ENCODE measurements around the gene JMJD4.

Gene JMJD4

GRCh38 chr1:227740401-227740960 lies 5.4 kb upstream of the JMJD4 start:
- Histone ChIP-seq H3K36me3 (peaks cover 0 to 23% (median 7%) of the 10 kb centered on the region in 11 experiments; a peak in 9 of 22 replicates), H3K9me3 (replicated peaks in 1 of 11) (no peaks in the 10 kb centered on the region), H3K27me3 (no peaks in the 10 kb centered on the region), H3K27ac (no peak overlapping the region), H3K4me2 (no peak overlapping the region), H3K4me3 (no peak overlapping the region), H3K9ac (no peak overlapping the region), H4K20me1 (peaks cover 38 to 99% (median 81%) of the 10 kb centered on the region in 11 experiments; a peak in 21 of 22 replicates), H3K4me1 (peaks cover 33 to 72% (median 58%) of the 10 kb centered on the region in 10 experiments)
- TF ChIP-seq Cebpa-rat (IDR thresholded peaks at IDR 0.05): no peak

GRCh38 chr1:227739636-227740035 lies 4.5 kb upstream of the JMJD4 start:
- Histone ChIP-seq H3K4me2 (peak overlapping the region in 4 of 11 experiments; percentile 7 to 21 (median 14); a peak in 2 of 22 replicates), H3K4me3 (no peak overlapping the region), H3K27me3 (no peaks in the 10 kb centered on the region), H3K36me3 (peaks cover 0 to 23% (median 7%) of the 10 kb centered on the region in 11 experiments; a peak in 9 of 22 replicates), H3K27ac (no peak overlapping the region), H4K20me1 (peaks cover 30 to 93% (median 73%) of the 10 kb centered on the region in 11 experiments; a peak in 21 of 22 replicates), H3K9ac (no peak overlapping the region), H3K9me3 (replicated peaks in 1 of 11) (no peaks in the 10 kb centered on the region), H3K4me1 (peaks cover 25 to 64% (median 49%) of the 10 kb centered on the region in 10 experiments)
- TF ChIP-seq Cebpa-rat (IDR thresholded peaks at IDR 0.05): no peak

GRCh38 chr1:227738820-227739219 lies 3.7 kb upstream of the JMJD4 start:
- no peaks in the 10 kb centered on the region for H3K27me3 ChIP-seq
- no peaks in the 10 kb centered on the region for H3K9me3 ChIP-seq (replicated peaks in 1 of 11)
- H3K9ac ChIP-seq: no peak overlapping the region
- H3K36me3 ChIP-seq: peaks cover 0 to 26% (median 7%) of the 10 kb centered on the region in 11 experiments; a peak in 12 of 22 replicates
- peak overlapping the region in 4 of 11 experiments; percentile 7 to 21 (median 14); a peak in 2 of 22 replicates for H3K4me2 ChIP-seq
- no peak overlapping the region for H3K4me3 ChIP-seq
- H3K4me1 ChIP-seq: peaks cover 22 to 62% (median 48%) of the 10 kb centered on the region in 10 experiments
- TF ChIP-seq Cebpa-rat (IDR thresholded peaks at IDR 0.05): no peak
- H3K27ac ChIP-seq: no peak overlapping the region
- H4K20me1 ChIP-seq: peaks cover 28 to 93% (median 67%) of the 10 kb centered on the region in 11 experiments; a peak in 21 of 22 replicates

GRCh38 chr1:227736814-227737432 lies 1.8 kb upstream of the JMJD4 start:
- Histone ChIP-seq H3K4me3 (peak overlapping the region in 2 of 10 experiments; percentile 85 to 94; a peak in 3 of 20 replicates), H3K27ac (no peak overlapping the region), H3K27me3 (no peaks in the 10 kb centered on the region), H3K9me3 (replicated peaks in 1 of 11) (no peaks in the 10 kb centered on the region), H3K4me1 (peaks cover 28 to 56% (median 45%) of the 10 kb centered on the region in 10 experiments), H3K36me3 (peaks cover 18 to 45% (median 25%) of the 10 kb centered on the region in 11 experiments), H4K20me1 (peaks cover 12 to 93% (median 68%) of the 10 kb centered on the region in 11 experiments; a peak in 21 of 22 replicates), H3K9ac (peak overlapping the region in 5 of 11 experiments; percentile 3 to 96 (median 91); a peak in 5 of 22 replicates), H3K4me2 (peak overlapping the region; percentile 89 to 99 (median 95); a peak in 21 of 22 replicates)
- no peak for TF ChIP-seq Cebpa-rat (IDR thresholded peaks at IDR 0.05)

- TF ChIP-seq Cebpa-rat (IDR thresholded peaks at IDR 0.05): no peak
- peak overlapping the region; percentile 51 to 90 (median 87); a peak in 21 of 22 replicates for H3K27ac ChIP-seq
- H3K9me3 ChIP-seq (replicated peaks in 1 of 11): no peaks in the 10 kb centered on the region
- peaks cover 28 to 56% (median 46%) of the 10 kb centered on the region in 10 experiments for H3K4me1 ChIP-seq
- H3K36me3 ChIP-seq: peaks cover 30 to 55% (median 36%) of the 10 kb centered on the region in 11 experiments
- peaks cover 12 to 93% (median 68%) of the 10 kb centered on the region in 11 experiments; a peak in 21 of 22 replicates for H4K20me1 ChIP-seq
- H3K27me3 ChIP-seq: no peaks in the 10 kb centered on the region
- peak overlapping the region; percentile 86 to 96 (median 91) for H3K9ac ChIP-seq
- peak overlapping the region; percentile 89 to 99 (median 95) for H3K4me2 ChIP-seq
- H3K4me3 ChIP-seq: peak overlapping the region; percentile 83 to 98 (median 90)
These were observed 610 bp upstream of the JMJD4 start for GRCh38 chr1:227735539-227736285.

GRCh38 chr1:227734546-227734855 lies 601 bp downstream of the JMJD4 start:
- Histone ChIP-seq H3K36me3 (peaks cover 31 to 47% (median 34%) of the 10 kb centered on the region in 11 experiments), H3K27me3 (no peaks in the 10 kb centered on the region), H3K9ac (peak overlapping the region; percentile 86 to 96 (median 91)), H3K9me3 (replicated peaks in 1 of 11) (no peaks in the 10 kb centered on the region), H3K4me1 (peaks cover 33 to 64% (median 49%) of the 10 kb centered on the region in 10 experiments), H3K4me3 (peak overlapping the region; percentile 83 to 98 (median 90)), H3K27ac (peak overlapping the region; percentile 68 to 90 (median 87)), H4K20me1 (peaks cover 1 to 93% (median 68%) of the 10 kb centered on the region in 11 experiments; a peak in 20 of 22 replicates), H3K4me2 (peak overlapping the region; percentile 90 to 99 (median 99))
- TF ChIP-seq Cebpa-rat (IDR thresholded peaks at IDR 0.05): no peak

- Histone ChIP-seq H3K27me3 (no peaks in the 10 kb centered on the region), H3K4me1 (peaks cover 34 to 64% (median 52%) of the 10 kb centered on the region in 10 experiments), H3K27ac (peak overlapping the region in 10 of 11 experiments; percentile 75 to 90 (median 87); a peak in 19 of 22 replicates), H3K4me2 (peak overlapping the region; percentile 90 to 99 (median 99)), H3K4me3 (peak overlapping the region; percentile 83 to 98 (median 90)), H3K9ac (peak overlapping the region; percentile 86 to 96 (median 91)), H3K36me3 (peaks cover 29 to 41% (median 33%) of the 10 kb centered on the region in 11 experiments), H4K20me1 (peaks cover 0 to 93% (median 68%) of the 10 kb centered on the region in 11 experiments; a peak in 19 of 22 replicates), H3K9me3 (replicated peaks in 1 of 11) (no peaks in the 10 kb centered on the region)
- no peak for TF ChIP-seq Cebpa-rat (IDR thresholded peaks at IDR 0.05)
These were observed 1.2 kb downstream of the JMJD4 start for GRCh38 chr1:227733751-227734545.

GRCh38 chr1:227733309-227733705 lies 1.8 kb downstream of the JMJD4 start:
- Histone ChIP-seq H3K9me3 (replicated peaks in 1 of 11) (no peaks in the 10 kb centered on the region), H3K27me3 (no peaks in the 10 kb centered on the region), H3K36me3 (peaks cover 26 to 36% (median 33%) of the 10 kb centered on the region in 11 experiments), H4K20me1 (peaks cover 0 to 90% (median 65%) of the 10 kb centered on the region in 11 experiments; a peak in 19 of 22 replicates), H3K4me3 (peak overlapping the region in 8 of 10 experiments; percentile 83 to 98 (median 90); a peak in 15 of 20 replicates), H3K27ac (no peak overlapping the region), H3K9ac (peak overlapping the region in 10 of 11 experiments; percentile 86 to 96 (median 90); a peak in 14 of 22 replicates), H3K4me1 (peaks cover 39 to 64% (median 54%) of the 10 kb centered on the region in 10 experiments), H3K4me2 (peak overlapping the region; percentile 90 to 99 (median 99))
- no peak for TF ChIP-seq Cebpa-rat (IDR thresholded peaks at IDR 0.05)

Data from BLaER1 treated with 17β-estradiol and CSF1 and Interleukin-3, amounts not matched to agents 10 nM and 100 nM (cell line).